Measurements from ENCODE around the gene SMARCAL1.

SMARCAL1 gene

GRCh38 chr2:216450346-216450745, 38.1 kb downstream of the SMARCAL1 start:
- ChIA-PET POLR2A (no interaction called here), CTCF (interaction anchor here (0.8 to 3.2 kb wide), 4 partner anchors 11 to 217 kb away, joined by 3 to 9 read pairs (median 4); no protein-coding TSS in a partner anchor)
- no peak for TF ChIP-seq CTCF (IDR thresholded peaks at IDR 0.05; ENCODE audit: control extremely low read depth, extremely low read depth, low read depth, missing control alignments)
- DNase-seq (ENCODE audit: extremely low spot score), result no peak

- DNase-seq (ENCODE audit: extremely low spot score), result no peak
- POLR2A ChIA-PET, result no interaction called here
- CTCF ChIA-PET, result interaction anchor here (0.8 to 3.2 kb wide), 3 partner anchors 12 to 216 kb away, joined by 3 to 9 read pairs (median 4); no protein-coding TSS in a partner anchor
- no peak for TF ChIP-seq CTCF (IDR thresholded peaks at IDR 0.05; ENCODE audit: control extremely low read depth, extremely low read depth, low read depth, missing control alignments)
These were observed 38.5 kb downstream of the SMARCAL1 start for GRCh38 chr2:216450784-216451183.

- POLR2A ChIA-PET, result no interaction called here
- no peak for DNase-seq (ENCODE audit: extremely low spot score)
- TF ChIP-seq CTCF (IDR thresholded peaks at IDR 0.05; ENCODE audit: control extremely low read depth, extremely low read depth, low read depth, missing control alignments), result no peak
- CTCF ChIA-PET, result interaction anchor here (1.5 kb wide), 1 partner anchor 8 kb away, joined by 5 read pairs; no protein-coding TSS in a partner anchor
These were observed 41.8 kb downstream of the SMARCAL1 start for GRCh38 chr2:216453955-216454614.

GRCh38 chr2:216463148-216463547, 50.9 kb downstream of the SMARCAL1 start:
- ChIA-PET POLR2A (no interaction called here), CTCF (interaction anchor here (1.5 kb wide), 1 partner anchor 10 kb away, joined by 5 read pairs; no protein-coding TSS in a partner anchor)
- no peak for DNase-seq (ENCODE audit: extremely low spot score)
- TF ChIP-seq CTCF (IDR thresholded peaks at IDR 0.05; ENCODE audit: control extremely low read depth, extremely low read depth, low read depth, missing control alignments), result no peak

- no peak for DNase-seq (ENCODE audit: extremely low spot score)
These were observed 51.9 kb downstream of the SMARCAL1 start for GRCh38 chr2:216464104-216464720.

More at GRCh38 chr2:216464104-216464720, 51.9 kb downstream of the SMARCAL1 start:
- POLR2A ChIA-PET, result interaction anchor here (0.6 kb wide), 1 partner anchor 61 kb away, joined by 4 read pairs; no protein-coding TSS in a partner anchor
- no peak for TF ChIP-seq CTCF (IDR thresholded peaks at IDR 0.05; ENCODE audit: control extremely low read depth, extremely low read depth, low read depth, missing control alignments)
- CTCF ChIA-PET, result no interaction called here

Data from GM10248 (cell line).